K562 (cell line): ENCODE data around the gene ATAD3C. TPM values are rescaled to one million over a fixed set of nuclear protein-coding genes. Genes with fewer than 3 reads are reported as not detected.

Source experiments
- ATF3 ChIP-seq, 2 experiments: fragments of 450-650 bp in 1 of 2; sonication (generic) in 1 of 2; formaldehyde crosslinking in 1 of 2; IDR thresholded peaks in 1 of 2; conservative IDR thresholded peaks in 1 of 2; 2 replicates each; pipeline versions ENCODE4 v1.6.1 to v1.8.1; 2016 to 2023; ENCODE audit warnings: mild to moderate bottlenecking in 2 of 2, moderate library complexity in 2 of 2, inconsistent platforms in 1 of 2, missing genetic modification reagents in 1 of 2
- CAMTA2 ChIP-seq: fragments of 250-450 bp; sonication (Bioruptor Pico); conservative IDR thresholded peaks from 2 replicates; pipeline ENCODE4 v1.5.1; 2022
- FOXP4 ChIP-seq: sonication (generic); formaldehyde crosslinking; IDR thresholded peaks from 2 replicates; pipeline ENCODE4 v1.8.0; 2022; ENCODE audit warnings: mild to moderate bottlenecking, missing genetic modification reagents, borderline replicate concordance
- HNRNPH1 ChIP-seq: fragments of 200-400 bp; formaldehyde crosslinking; optimal IDR thresholded peaks from 2 replicates; pipeline ENCODE3; 2017; ENCODE audit warnings: low read depth, mild to moderate bottlenecking, low read length, moderate library complexity
- HOMEZ ChIP-seq: fragments of 250-450 bp; sonication (Bioruptor Pico); IDR thresholded peaks from 2 replicates; pipeline ENCODE4 v1.4.0; 2020; ENCODE audit warnings: mild to moderate bottlenecking, moderate library complexity
- HSF4 ChIP-seq: fragments of 250-450 bp; sonication (Bioruptor Pico); IDR thresholded peaks from 2 replicates; pipeline ENCODE4 v2.1.2; 2022; ENCODE audit warnings: mild to moderate bottlenecking, moderate library complexity, borderline replicate concordance
- STAT5A ChIP-seq: IDR thresholded peaks from 2 replicates; pipeline ENCODE4 v1.6.1; 2012; ENCODE audit warnings: low read length, inconsistent platforms, borderline replicate concordance
- TAF7 ChIP-seq: fragments of 450-650 bp; IDR thresholded peaks from 2 replicates; pipeline ENCODE4 v1.6.1; 2016; ENCODE audit warnings: missing genetic modification characterization, missing compliant biosample characterization
- TCF15 ChIP-seq: fragments of 250-450 bp; sonication (Bioruptor Pico); IDR thresholded peaks from 2 replicates; pipeline ENCODE4 v1.8.0; 2022; ENCODE audit warnings: moderate library complexity, mild to moderate bottlenecking, inconsistent platforms
- ZBTB34 ChIP-seq: fragments of 250-450 bp; sonication (Bioruptor Pico); IDR thresholded peaks from 2 replicates; pipeline ENCODE4 v1.8.0; 2021; ENCODE audit warnings: mild to moderate bottlenecking, moderate library complexity
- ZNF239 ChIP-seq: fragments of 250-450 bp; sonication (Bioruptor Pico); IDR thresholded peaks from 2 replicates; pipeline ENCODE4 v1.4.0; 2020; ENCODE audit warnings: mild to moderate bottlenecking
- ZNF354B ChIP-seq: fragments of 250-450 bp; sonication (Bioruptor Pico); IDR thresholded peaks from 2 replicates; pipeline ENCODE4 v1.4.0; 2020
- ZNF592 ChIP-seq: fragments of 450-650 bp; IDR thresholded peaks from 2 replicates; pipeline ENCODE4 v1.6.1; 2017; ENCODE audit warnings: antibody characterized with exemption, mild to moderate bottlenecking
- ZNF644 ChIP-seq: fragments of 200-800 bp; sonication (Bioruptor generic); IDR thresholded peaks from 2 replicates; pipeline ENCODE4 v1.6.1; 2016; ENCODE audit warnings: low read depth, missing genetic modification characterization, missing compliant biosample characterization
- polyA plus RNA-seq, 8 experiments: library from polyadenylated mRNA; depleted of rRNA in 4 of 8; stranded (reverse) in 5 of 8; unstranded in 3 of 8; fragments of >200 nt; fragmentation: Nextera tagmentation in 2 of 8; fragmentation: Illumina TruSeq in 1 of 8; extraction: Ambion mirVana in 2 of 8; extraction: Trizol in 1 of 8; gene quantifications; 2 replicates each; pipeline versions ENCODE4 v1.2.1 to v1.2.3, GENCODE V29; 2011 to 2014; ENCODE audit warnings: inconsistent platforms in 1 of 8, missing spikeins in 1 of 8
- total RNA-seq, 7 experiments: library from RNA; depleted of rRNA in 6 of 7; stranded (reverse); fragments of >200 nt in 6 of 7; fragmentation: Illumina TruSeq in 2 of 7; extraction: Trizol in 2 of 7; gene quantifications; 2 replicates each; pipeline versions ENCODE4 v1.2.1 to v1.2.3, GENCODE V29; 2011 to 2021; ENCODE audit warnings: low replicate concordance in 1 of 7

The ATAD3C gene
- total and polyA plus RNA-seq, 9 of the 15 experiments (the other 6 are each of a cell fraction or from before 2014, with no cell fraction given) = 0.03 to 0.18 TPM; not detected in 7

GRCh38 chr1:1422465-1423244 is 26.8 kb upstream of the ATAD3C start (continued):
- peak; percentile 67; the same call in 1 of the 2 replicates for TF ChIP-seq ZBTB34 (CRISPR knock-in tag)
- TF ChIP-seq HNRNPH1 = no peak
- peak; percentile 98 for TF ChIP-seq ZNF592
- TF ChIP-seq ZNF354B (CRISPR knock-in tag) = 0 out of 2 replicates have a peak, but pooled peaks have one; percentile 76
- 0 out of 2 replicates have a peak, but pooled peaks have one; percentile 74 for TF ChIP-seq TCF15 (CRISPR knock-in tag)
- peak; percentile 83; the same call in 1 of the 2 replicates for TF ChIP-seq HOMEZ
- peak; percentile 68 for TF ChIP-seq TAF7
- TF ChIP-seq STAT5A = peak; percentile 59
- peak; percentile 31; the same call in 1 of the 2 replicates for TF ChIP-seq ATF3 (IDR thresholded peaks at IDR 0.05)
- no peak for TF ChIP-seq ATF3 (CRISPR knock-in tag; conservative IDR thresholded peaks at IDR 0.05)
- TF ChIP-seq FOXP4 (CRISPR knock-in tag) = no peak
- peak; percentile 78; the same call in 1 of the 2 replicates for TF ChIP-seq ZNF644
- TF ChIP-seq ZNF239 (CRISPR knock-in tag) = peak; percentile 50
- TF ChIP-seq CAMTA2 (CRISPR knock-in tag) = no peak
- TF ChIP-seq HSF4 (CRISPR knock-in tag) = peak; percentile 44; the same call in 1 of the 2 replicates
